ENCODE measurements around the gene ITIH5.

Gene ITIH5

GRCh38 chr10:7526017-7526400 is 140.8 kb downstream of the ITIH5 start:
- Histone ChIP-seq H3F3A (ENCODE audit: insufficient read depth, low read length) (peaks cover 4% of the 10 kb centered on the region; the same call in 1 of the 2 replicates), H3K36me3 (replicated peaks; ENCODE audit: insufficient read depth, low read length) (no peaks in the 10 kb centered on the region), H3K79me2 (ENCODE audit: low read length) (no peaks in the 10 kb centered on the region), H3K9me2 (replicated peaks; ENCODE audit: insufficient read depth, low read length) (no peaks in the 10 kb centered on the region), H3K4me3 (ENCODE audit: low read length) (peak overlapping the region; percentile 29; the same call in 1 of the 2 replicates), H3K4me2 (ENCODE audit: low read depth, low read length) (peak overlapping the region; percentile 94), H2AFZ (ENCODE audit: low read length) (peak overlapping the region; percentile 84), H3K9me3 (replicated peaks; ENCODE audit: insufficient read depth, low read length) (no peaks in the 10 kb centered on the region), H4K20me1 (ENCODE audit: insufficient read depth, low read length) (no peaks in the 10 kb centered on the region), H3K4me1 (ENCODE audit: low read length) (peaks cover 6% of the 10 kb centered on the region), H3K27me3 (replicated peaks; ENCODE audit: insufficient read depth, low read length) (no peaks in the 10 kb centered on the region), H3K27ac (ENCODE audit: low read length) (no peak overlapping the region), H3K9ac (ENCODE audit: low read length) (peak overlapping the region; percentile 2; the same call in 1 of the 2 replicates)
- TF ChIP-seq, protein P1, sequence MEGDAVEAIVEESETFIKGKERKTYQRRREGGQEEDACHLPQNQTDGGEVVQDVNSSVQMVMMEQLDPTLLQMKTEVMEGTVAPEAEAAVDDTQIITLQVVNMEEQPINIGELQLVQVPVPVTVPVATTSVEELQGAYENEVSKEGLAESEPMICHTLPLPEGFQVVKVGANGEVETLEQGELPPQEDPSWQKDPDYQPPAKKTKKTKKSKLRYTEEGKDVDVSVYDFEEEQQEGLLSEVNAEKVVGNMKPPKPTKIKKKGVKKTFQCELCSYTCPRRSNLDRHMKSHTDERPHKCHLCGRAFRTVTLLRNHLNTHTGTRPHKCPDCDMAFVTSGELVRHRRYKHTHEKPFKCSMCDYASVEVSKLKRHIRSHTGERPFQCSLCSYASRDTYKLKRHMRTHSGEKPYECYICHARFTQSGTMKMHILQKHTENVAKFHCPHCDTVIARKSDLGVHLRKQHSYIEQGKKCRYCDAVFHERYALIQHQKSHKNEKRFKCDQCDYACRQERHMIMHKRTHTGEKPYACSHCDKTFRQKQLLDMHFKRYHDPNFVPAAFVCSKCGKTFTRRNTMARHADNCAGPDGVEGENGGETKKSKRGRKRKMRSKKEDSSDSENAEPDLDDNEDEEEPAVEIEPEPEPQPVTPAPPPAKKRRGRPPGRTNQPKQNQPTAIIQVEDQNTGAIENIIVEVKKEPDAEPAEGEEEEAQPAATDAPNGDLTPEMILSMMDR (IDR thresholded peaks at IDR 0.05; ENCODE audit: low read length), result no peak
- TF ChIP-seq EZH2phosphoT487 (IDR thresholded peaks at IDR 0.05; ENCODE audit: low read length) (no peak), EZH2 (optimal IDR thresholded peaks at IDR 0.05; ENCODE audit: low read depth, low read length) (no peak)
- DNase-seq, result no peak

DNA sequence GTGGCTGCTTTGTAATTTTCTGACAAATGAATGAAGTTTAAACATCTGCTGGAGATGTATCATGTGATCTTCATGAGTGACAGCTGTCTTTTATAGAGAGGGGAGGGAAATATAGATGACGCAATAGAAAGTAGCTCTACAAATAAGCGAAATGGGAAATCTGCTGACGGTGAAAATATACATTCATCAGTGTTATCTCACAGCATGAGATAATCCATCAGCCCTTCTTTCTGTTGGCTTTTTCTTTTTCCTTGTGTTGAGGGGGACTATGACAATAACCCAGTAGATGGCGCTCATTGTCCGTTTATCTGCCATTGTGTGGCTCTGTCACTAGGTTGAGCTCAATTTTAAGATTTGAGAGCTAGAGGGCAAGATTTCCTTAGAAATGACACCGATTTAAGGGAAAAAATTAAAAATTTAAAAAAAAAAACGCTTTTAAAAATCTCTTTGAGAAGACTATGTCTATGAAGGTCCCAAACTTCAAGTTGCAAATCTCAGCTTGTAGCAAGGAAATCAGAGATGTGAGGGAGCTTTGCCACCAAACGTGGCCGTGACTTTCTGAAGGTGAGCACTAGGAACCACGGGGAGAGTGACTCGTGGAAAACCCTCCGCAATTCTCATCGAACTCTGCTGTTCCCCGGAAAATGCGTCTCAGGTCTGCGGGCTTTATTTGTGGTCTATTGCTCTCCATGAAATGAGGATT is 141.3 kb downstream of the ITIH5 start:
- Histone ChIP-seq H3K79me2 (ENCODE audit: low read length) (no peaks in the 10 kb centered on the region), H2AFZ (ENCODE audit: low read length) (peak overlapping the region; percentile 98), H3K27ac (ENCODE audit: low read length) (peak overlapping the region; percentile 21; the same call in 1 of the 2 replicates), H3K9me2 (replicated peaks; ENCODE audit: insufficient read depth, low read length) (no peaks in the 10 kb centered on the region), H3K4me1 (ENCODE audit: low read length) (peaks cover 6% of the 10 kb centered on the region), H3K4me2 (ENCODE audit: low read depth, low read length) (peak overlapping the region; percentile 94), H3K27me3 (replicated peaks; ENCODE audit: insufficient read depth, low read length) (no peaks in the 10 kb centered on the region), H3K4me3 (ENCODE audit: low read length) (peak overlapping the region; percentile 47), H3K9ac (ENCODE audit: low read length) (peak overlapping the region; percentile 42; the same call in 1 of the 2 replicates), H3K9me3 (replicated peaks; ENCODE audit: insufficient read depth, low read length) (no peaks in the 10 kb centered on the region), H4K20me1 (ENCODE audit: insufficient read depth, low read length) (no peaks in the 10 kb centered on the region), H3K36me3 (replicated peaks; ENCODE audit: insufficient read depth, low read length) (no peaks in the 10 kb centered on the region), H3F3A (ENCODE audit: insufficient read depth, low read length) (peaks cover 4% of the 10 kb centered on the region; the same call in 1 of the 2 replicates)
- DNase-seq, result peak; percentile 82
- no peak for TF ChIP-seq EZH2 (optimal IDR thresholded peaks at IDR 0.05; ENCODE audit: low read depth, low read length)
- TF ChIP-seq, protein P1 (IDR thresholded peaks at IDR 0.05; ENCODE audit: low read length), result peak; percentile 84

GRCh38 chr10:7523656-7524055 is 143.1 kb downstream of the ITIH5 start:
- Histone ChIP-seq H4K20me1 (ENCODE audit: insufficient read depth, low read length) (no peaks in the 10 kb centered on the region), H3F3A (ENCODE audit: insufficient read depth, low read length) (peaks cover 4% of the 10 kb centered on the region; the same call in 1 of the 2 replicates), H3K4me1 (ENCODE audit: low read length) (peaks cover 6% of the 10 kb centered on the region), H3K27ac (ENCODE audit: low read length) (no peak overlapping the region), H3K9ac (ENCODE audit: low read length) (no peak overlapping the region), H3K4me2 (ENCODE audit: low read depth, low read length) (no peak overlapping the region), H3K9me2 (replicated peaks; ENCODE audit: insufficient read depth, low read length) (no peaks in the 10 kb centered on the region), H3K36me3 (replicated peaks; ENCODE audit: insufficient read depth, low read length) (no peaks in the 10 kb centered on the region), H3K4me3 (ENCODE audit: low read length) (no peak overlapping the region), H3K27me3 (replicated peaks; ENCODE audit: insufficient read depth, low read length) (no peaks in the 10 kb centered on the region), H3K79me2 (ENCODE audit: low read length) (no peaks in the 10 kb centered on the region), H2AFZ (ENCODE audit: low read length) (no peak overlapping the region), H3K9me3 (replicated peaks; ENCODE audit: insufficient read depth, low read length) (no peaks in the 10 kb centered on the region)
- TF ChIP-seq EZH2phosphoT487 (IDR thresholded peaks at IDR 0.05; ENCODE audit: low read length) (no peak), EZH2 (optimal IDR thresholded peaks at IDR 0.05; ENCODE audit: low read depth, low read length) (no peak)
- TF ChIP-seq, protein P1 (IDR thresholded peaks at IDR 0.05; ENCODE audit: low read length), result no peak
- no peak for DNase-seq

Measured in MM.1S (cell line).